Keratinocyte (primary cell): ENCODE data around the gene EP300.

Experiments
- EZH2 ChIP-seq: IDR thresholded peaks from one replicate; pipeline ENCODE4 v1.6.1; 2012; ENCODE audit warnings: inconsistent platforms, mild to moderate bottlenecking, low read length, moderate library complexity
- TF ChIP-seq, protein P1 (sequence below), 3 experiments: IDR thresholded peaks in 1 of 3; conservative IDR thresholded peaks in 1 of 3; optimal IDR thresholded peaks in 1 of 3; 2 replicates in 2 of 3; 3 replicates in 1 of 3; pipeline versions ENCODE3 to v1.5.1; 2011; ENCODE audit warnings: low read length in 3 of 3, mild to moderate bottlenecking in 3 of 3, moderate library complexity in 2 of 3, control low read depth in 1 of 3, inconsistent platforms in 1 of 3; ENCODE audit not compliant: insufficient read depth in 2 of 3; ENCODE audit errors: extremely low read depth in 1 of 3

DNA sequence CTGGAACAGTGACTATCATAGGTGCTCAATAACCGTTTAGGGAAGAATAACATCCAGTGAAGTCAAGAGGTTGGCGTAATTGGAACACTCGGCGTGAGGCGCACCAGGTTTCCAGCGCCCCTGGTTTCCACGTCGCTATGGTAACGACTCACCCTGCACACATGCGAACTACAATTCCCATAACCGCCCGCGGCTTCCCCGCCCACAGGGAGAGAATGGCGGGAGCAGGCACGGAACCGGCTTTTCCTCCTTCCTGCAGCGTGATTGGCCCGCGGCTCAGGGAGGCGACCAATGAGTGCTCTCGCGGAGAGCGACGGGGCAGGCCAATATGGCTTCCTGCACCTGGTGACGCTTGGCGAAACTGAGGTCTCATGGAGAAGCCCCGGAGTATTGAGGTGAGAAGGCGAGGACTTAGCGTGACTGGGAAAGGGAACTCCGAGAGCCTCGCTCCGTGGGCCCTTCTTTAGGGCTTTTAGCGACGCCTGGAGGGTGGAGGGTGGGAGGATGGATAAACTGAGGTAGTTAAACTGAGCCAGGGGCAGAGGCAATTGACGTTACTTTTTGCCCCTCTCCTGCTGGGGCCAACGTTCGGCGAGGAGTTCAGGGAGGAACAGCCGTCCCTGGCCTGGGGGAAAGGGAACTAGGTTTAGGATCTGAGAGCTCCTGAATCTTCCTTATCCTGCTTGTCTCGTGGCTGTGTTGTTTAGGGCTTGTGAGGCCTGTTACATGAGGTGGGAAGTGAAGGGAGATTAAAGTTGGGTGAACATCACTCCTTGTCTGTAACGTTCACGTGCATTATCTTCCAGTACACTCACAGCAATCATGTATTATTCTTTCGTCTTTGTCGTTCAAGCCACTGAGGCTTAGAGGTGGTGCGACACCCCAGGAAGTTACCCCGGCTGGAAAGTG is 112.9 kb downstream of the EP300 start, which contains the start of gene L3MBTL2:
- TF ChIP-seq, protein P1, sequence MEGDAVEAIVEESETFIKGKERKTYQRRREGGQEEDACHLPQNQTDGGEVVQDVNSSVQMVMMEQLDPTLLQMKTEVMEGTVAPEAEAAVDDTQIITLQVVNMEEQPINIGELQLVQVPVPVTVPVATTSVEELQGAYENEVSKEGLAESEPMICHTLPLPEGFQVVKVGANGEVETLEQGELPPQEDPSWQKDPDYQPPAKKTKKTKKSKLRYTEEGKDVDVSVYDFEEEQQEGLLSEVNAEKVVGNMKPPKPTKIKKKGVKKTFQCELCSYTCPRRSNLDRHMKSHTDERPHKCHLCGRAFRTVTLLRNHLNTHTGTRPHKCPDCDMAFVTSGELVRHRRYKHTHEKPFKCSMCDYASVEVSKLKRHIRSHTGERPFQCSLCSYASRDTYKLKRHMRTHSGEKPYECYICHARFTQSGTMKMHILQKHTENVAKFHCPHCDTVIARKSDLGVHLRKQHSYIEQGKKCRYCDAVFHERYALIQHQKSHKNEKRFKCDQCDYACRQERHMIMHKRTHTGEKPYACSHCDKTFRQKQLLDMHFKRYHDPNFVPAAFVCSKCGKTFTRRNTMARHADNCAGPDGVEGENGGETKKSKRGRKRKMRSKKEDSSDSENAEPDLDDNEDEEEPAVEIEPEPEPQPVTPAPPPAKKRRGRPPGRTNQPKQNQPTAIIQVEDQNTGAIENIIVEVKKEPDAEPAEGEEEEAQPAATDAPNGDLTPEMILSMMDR (optimal IDR thresholded peaks at IDR 0.05 in 1 of 3, IDR thresholded peaks at IDR 0.05 in 1 of 3, conservative IDR thresholded peaks at IDR 0.05 in 1 of 3; ENCODE audit: extremely low read depth in 1 of 3, insufficient read depth in 2 of 3, low read length in 3 of 3), result no peak
- TF ChIP-seq EZH2, result no peak
